Measurements from ENCODE around the gene TSPAN16.

- no peak for TF ChIP-seq CTCF (IDR thresholded peaks at IDR 0.05; ENCODE audit: insufficient read depth, low read depth, low read length)
- TF ChIP-seq EZH2 (IDR thresholded peaks at IDR 0.05; ENCODE audit: insufficient read depth, low read length) = no peak
Observed at GRCh38 chr19:11251217-11251616, 44.7 kb upstream of the TSPAN16 start.
